ENCODE measurements around the gene NMB. TPM values are rescaled to one million over a fixed set of nuclear protein-coding genes. Genes with fewer than 3 reads are reported as not detected.

NMB gene
- total and polyA plus RNA-seq, 2 of the 13 experiments (the other 11 are each of a cell fraction or from before 2014, with no cell fraction given) = 10.4 to 25.4 TPM

DNA sequence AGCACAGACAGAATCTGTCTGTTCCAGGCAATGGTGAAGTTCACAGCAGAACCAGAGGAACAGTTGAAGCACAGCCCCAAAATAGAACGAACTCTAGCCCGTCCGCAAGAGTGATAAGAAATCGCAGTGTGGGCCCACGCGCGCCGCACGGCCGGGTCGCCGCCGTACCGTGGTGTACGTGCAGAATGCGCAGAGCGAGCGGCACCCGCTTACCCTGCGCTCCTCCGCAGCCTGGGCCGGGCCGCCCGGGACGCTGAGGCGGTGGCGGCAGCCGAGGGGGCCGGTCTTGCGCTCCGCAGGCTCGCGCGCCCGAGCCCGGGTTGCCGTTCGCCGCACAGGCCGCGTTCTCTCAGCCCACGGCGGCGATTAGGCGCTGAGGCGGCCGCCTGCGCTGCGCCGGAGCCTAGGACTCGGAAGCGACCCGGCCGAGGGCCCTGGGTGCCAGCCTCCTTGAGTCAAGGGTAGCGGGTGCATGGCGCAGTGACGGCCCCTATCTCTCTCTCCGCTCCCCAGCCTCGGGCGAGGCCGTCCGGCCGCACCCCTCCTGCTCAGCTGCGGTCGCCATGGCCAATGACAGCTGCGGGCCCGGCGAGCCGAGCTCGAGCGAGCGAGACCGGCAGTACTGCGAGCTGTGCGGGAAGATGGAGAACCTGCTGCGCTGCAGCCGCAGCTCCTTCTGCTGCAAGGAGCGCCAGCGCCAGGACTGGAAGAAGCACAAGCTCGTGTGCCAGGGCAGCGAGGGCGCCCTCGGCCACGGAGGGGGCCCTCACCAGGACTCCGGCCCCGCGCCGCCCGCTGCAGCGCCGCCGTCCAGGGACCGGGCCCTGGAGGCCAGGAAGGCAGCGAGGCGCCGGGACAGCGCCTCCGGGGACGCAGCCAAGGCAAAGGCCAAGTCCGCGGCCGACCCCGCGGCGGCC is 24.4 kb downstream of the NMB start (continued):
- TF ChIP-seq, protein P1, sequence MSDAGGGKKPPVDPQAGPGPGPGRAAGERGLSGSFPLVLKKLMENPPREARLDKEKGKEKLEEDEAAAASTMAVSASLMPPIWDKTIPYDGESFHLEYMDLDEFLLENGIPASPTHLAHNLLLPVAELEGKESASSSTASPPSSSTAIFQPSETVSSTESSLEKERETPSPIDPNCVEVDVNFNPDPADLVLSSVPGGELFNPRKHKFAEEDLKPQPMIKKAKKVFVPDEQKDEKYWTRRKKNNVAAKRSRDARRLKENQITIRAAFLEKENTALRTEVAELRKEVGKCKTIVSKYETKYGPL (CRISPR knock-in tag; IDR thresholded peaks at IDR 0.05) = no peak
- peak; percentile 73 for TF ChIP-seq ASH2L (IDR thresholded peaks at IDR 0.05; ENCODE audit: insufficient read length, low read depth, low read length)
- no peak for TF ChIP-seq ZNF816 (CRISPR knock-in tag; IDR thresholded peaks at IDR 0.05; ENCODE audit: borderline replicate concordance)
- TF ChIP-seq ZFX (CRISPR knock-in tag; IDR thresholded peaks at IDR 0.05; ENCODE audit: low read depth) = peak; percentile 82
- TF ChIP-seq, protein P2, sequence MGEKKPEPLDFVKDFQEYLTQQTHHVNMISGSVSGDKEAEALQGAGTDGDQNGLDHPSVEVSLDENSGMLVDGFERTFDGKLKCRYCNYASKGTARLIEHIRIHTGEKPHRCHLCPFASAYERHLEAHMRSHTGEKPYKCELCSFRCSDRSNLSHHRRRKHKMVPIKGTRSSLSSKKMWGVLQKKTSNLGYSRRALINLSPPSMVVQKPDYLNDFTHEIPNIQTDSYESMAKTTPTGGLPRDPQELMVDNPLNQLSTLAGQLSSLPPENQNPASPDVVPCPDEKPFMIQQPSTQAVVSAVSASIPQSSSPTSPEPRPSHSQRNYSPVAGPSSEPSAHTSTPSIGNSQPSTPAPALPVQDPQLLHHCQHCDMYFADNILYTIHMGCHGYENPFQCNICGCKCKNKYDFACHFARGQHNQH (CRISPR knock-in tag; IDR thresholded peaks at IDR 0.05) = 0 out of 2 replicates have a peak, but pooled peaks have one; percentile 32
- TF ChIP-seq ZNF30 (CRISPR knock-in tag; IDR thresholded peaks at IDR 0.05) = no peak
- TF ChIP-seq ZNF274 (CRISPR knock-in tag; IDR thresholded peaks at IDR 0.05) = no peak; the same call in 1 of the 2 replicates
- TF ChIP-seq HNF4A (CRISPR knock-in tag; IDR thresholded peaks at IDR 0.05) = peak; percentile 23; the same call in 1 of the 2 replicates
- no peak for TF ChIP-seq ZNF124 (CRISPR knock-in tag; IDR thresholded peaks at IDR 0.05)
- TF ChIP-seq, protein P3, sequence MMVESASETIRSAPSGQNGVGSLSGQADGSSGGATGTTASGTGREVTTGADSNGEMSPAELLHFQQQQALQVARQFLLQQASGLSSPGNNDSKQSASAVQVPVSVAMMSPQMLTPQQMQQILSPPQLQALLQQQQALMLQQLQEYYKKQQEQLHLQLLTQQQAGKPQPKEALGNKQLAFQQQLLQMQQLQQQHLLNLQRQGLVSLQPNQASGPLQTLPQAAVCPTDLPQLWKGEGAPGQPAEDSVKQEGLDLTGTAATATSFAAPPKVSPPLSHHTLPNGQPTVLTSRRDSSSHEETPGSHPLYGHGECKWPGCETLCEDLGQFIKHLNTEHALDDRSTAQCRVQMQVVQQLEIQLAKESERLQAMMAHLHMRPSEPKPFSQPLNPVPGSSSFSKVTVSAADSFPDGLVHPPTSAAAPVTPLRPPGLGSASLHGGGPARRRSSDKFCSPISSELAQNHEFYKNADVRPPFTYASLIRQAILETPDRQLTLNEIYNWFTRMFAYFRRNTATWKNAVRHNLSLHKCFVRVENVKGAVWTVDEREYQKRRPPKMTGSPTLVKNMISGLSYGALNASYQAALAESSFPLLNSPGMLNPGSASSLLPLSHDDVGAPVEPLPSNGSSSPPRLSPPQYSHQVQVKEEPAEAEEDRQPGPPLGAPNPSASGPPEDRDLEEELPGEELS (CRISPR knock-in tag; IDR thresholded peaks at IDR 0.05) = no peak
- TF ChIP-seq JUNB (CRISPR knock-in tag; IDR thresholded peaks at IDR 0.05; ENCODE audit: borderline replicate concordance) = no peak
- TF ChIP-seq SPEN (CRISPR knock-in tag; IDR thresholded peaks at IDR 0.05; ENCODE audit: low read depth) = 0 out of 2 replicates have a peak, but pooled peaks have one; percentile 33
- 0 out of 2 replicates have a peak, but pooled peaks have one; percentile 37 for TF ChIP-seq TAF1 (CRISPR knock-in tag; IDR thresholded peaks at IDR 0.05)
- TF ChIP-seq, protein P4, sequence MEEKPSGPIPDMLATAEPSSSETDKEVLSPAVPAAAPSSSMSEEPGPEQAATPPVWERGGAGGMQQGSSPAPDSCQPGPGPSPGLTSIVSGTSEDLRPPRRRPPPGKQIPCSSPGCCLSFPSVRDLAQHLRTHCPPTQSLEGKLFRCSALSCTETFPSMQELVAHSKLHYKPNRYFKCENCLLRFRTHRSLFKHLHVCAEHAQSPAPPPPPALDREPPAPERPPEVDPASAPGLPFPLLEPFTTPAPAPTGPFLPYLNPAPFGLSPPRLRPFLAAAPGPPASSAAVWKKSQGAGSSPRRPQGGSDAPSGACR (CRISPR knock-in tag; IDR thresholded peaks at IDR 0.05) = no peak; the same call in 1 of the 2 replicates
- TF ChIP-seq, protein P5, sequence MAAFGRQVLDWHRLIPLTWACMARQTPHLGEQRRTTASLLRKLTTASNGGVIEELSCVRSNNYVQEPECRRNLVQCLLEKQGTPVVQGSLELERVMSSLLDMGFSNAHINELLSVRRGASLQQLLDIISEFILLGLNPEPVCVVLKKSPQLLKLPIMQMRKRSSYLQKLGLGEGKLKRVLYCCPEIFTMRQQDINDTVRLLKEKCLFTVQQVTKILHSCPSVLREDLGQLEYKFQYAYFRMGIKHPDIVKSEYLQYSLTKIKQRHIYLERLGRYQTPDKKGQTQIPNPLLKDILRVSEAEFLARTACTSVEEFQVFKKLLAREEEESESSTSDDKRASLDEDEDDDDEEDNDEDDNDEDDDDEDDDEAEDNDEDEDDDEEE (CRISPR knock-in tag; IDR thresholded peaks at IDR 0.05) = 0 out of 2 replicates have a peak, but pooled peaks have one; percentile 29
- TF ChIP-seq, protein P6, sequence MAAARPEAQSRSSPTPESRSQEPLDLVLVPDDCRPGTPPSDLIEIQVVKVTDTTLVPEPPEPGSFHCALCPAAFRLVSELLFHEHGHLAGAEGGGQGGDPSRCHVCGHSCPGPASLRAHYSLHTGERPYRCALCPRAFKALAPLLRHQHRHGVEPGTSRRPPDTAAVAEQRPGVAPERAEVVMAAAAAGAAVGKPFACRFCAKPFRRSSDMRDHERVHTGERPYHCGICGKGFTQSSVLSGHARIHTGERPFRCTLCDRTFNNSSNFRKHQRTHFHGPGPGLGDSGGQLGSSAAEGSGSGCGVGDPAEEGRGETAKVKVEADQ (CRISPR knock-in tag; IDR thresholded peaks at IDR 0.05; ENCODE audit: borderline replicate concordance) = peak; percentile 55; the same call in 1 of the 2 replicates
- no peak for TF ChIP-seq EEA1 (CRISPR knock-in tag; IDR thresholded peaks at IDR 0.05; ENCODE audit: borderline replicate concordance)
- TF ChIP-seq YEATS2 (CRISPR knock-in tag; IDR thresholded peaks at IDR 0.05; ENCODE audit: borderline replicate concordance) = no peak
- peak; percentile 82 for TF ChIP-seq ZSCAN25 (CRISPR knock-in tag; IDR thresholded peaks at IDR 0.05)
- no peak for TF ChIP-seq JUN (CRISPR knock-in tag; IDR thresholded peaks at IDR 0.05)
